Stimulated activated CD4-positive, alpha-beta T cell treated with anti-CD3 and anti-CD28 coated beads, Interleukin-15, amount 100 ng/mL, for 48 hours (primary cell): Measurements from ENCODE around the gene FSTL4.

Source experiments
- DNase-seq, 2 donors: peaks; one replicate each; pipeline ENCODE4 v3.0.0-alpha.2; 2020; ENCODE audit warnings: low read depth in 2 of 2

FSTL4 gene

GRCh38 chr5:133610489-133611356, 1.6 kb downstream of the FSTL4 start:
- peak in 1 of 2 donors; percentile 27 for DNase-seq

GRCh38 chr5:133607451-133607850, 4.9 kb downstream of the FSTL4 start:
- no peak for DNase-seq

- no peak for DNase-seq
Measured at GRCh38 chr5:133606835-133607234, 5.5 kb downstream of the FSTL4 start.

GRCh38 chr5:133605323-133605722, 7.0 kb downstream of the FSTL4 start:
- no peak for DNase-seq

GRCh38 chr5:133603711-133604110, 8.6 kb downstream of the FSTL4 start:
- DNase-seq, result no peak

GRCh38 chr5:133602835-133603380, 9.4 kb downstream of the FSTL4 start:
- no peak for DNase-seq

GRCh38 chr5:133599600-133599999, 12.7 kb downstream of the FSTL4 start:
- no peak for DNase-seq

GRCh38 chr5:133599044-133599443, 13.3 kb downstream of the FSTL4 start:
- DNase-seq, result no peak

GRCh38 chr5:133596049-133596448, 16.3 kb downstream of the FSTL4 start:
- DNase-seq, result no peak

GRCh38 chr5:133595465-133595864, 16.9 kb downstream of the FSTL4 start:
- DNase-seq, result no peak

- no peak for DNase-seq
Measured at GRCh38 chr5:133589286-133589685, 23.1 kb downstream of the FSTL4 start.

- no peak for DNase-seq
Measured at GRCh38 chr5:133582971-133583370, 29.4 kb downstream of the FSTL4 start.

GRCh38 chr5:133581918-133582317, 30.4 kb downstream of the FSTL4 start:
- DNase-seq, result no peak

GRCh38 chr5:133581348-133581747, 31.0 kb downstream of the FSTL4 start:
- no peak for DNase-seq

- DNase-seq, result no peak
Measured at GRCh38 chr5:133580618-133581017, 31.7 kb downstream of the FSTL4 start.

- DNase-seq, result no peak
Measured at GRCh38 chr5:133579766-133580165, 32.6 kb downstream of the FSTL4 start.

GRCh38 chr5:133569347-133569746, 43.0 kb downstream of the FSTL4 start:
- DNase-seq, result no peak

- no peak for DNase-seq
Measured at GRCh38 chr5:133565993-133566392, 46.3 kb downstream of the FSTL4 start.

GRCh38 chr5:133564921-133565565, 47.3 kb downstream of the FSTL4 start:
- no peak for DNase-seq

GRCh38 chr5:133562554-133562953, 49.8 kb downstream of the FSTL4 start:
- no peak for DNase-seq

GRCh38 chr5:133559960-133560359, 52.4 kb downstream of the FSTL4 start:
- DNase-seq, result no peak

- DNase-seq, result no peak
Measured at GRCh38 chr5:133556551-133556950, 55.8 kb downstream of the FSTL4 start.

- no peak for DNase-seq
Measured at GRCh38 chr5:133554279-133554678, 58.1 kb downstream of the FSTL4 start.
